ENCODE results near the gene ANKRD6. TPM values are rescaled to one million over a fixed set of nuclear protein-coding genes. Genes with fewer than 3 reads are reported as not detected.

The ANKRD6 gene
- total RNA-seq, 1 donor from 2014 or later: 52.7 TPM

Other genes starting within 250 kb of the ANKRD6 start
- gene GABRR1, start 215.8 kb upstream of the ANKRD6 start, total RNA-seq (ENCODE audit: insufficient read depth, low replicate concordance): 0.24 TPM
- gene GABRR2, start 117.9 kb upstream of the ANKRD6 start, total RNA-seq (ENCODE audit: insufficient read depth, low replicate concordance): not detected
- gene UBE2J1, start 80.4 kb upstream of the ANKRD6 start, total RNA-seq (ENCODE audit: insufficient read depth, low replicate concordance): 42.6 TPM
- 9.6 TPM for gene RRAGD, start 20.9 kb upstream of the ANKRD6 start, total RNA-seq (ENCODE audit: insufficient read depth, low replicate concordance)
- gene LYRM2, start 205.6 kb downstream of the ANKRD6 start, total RNA-seq (ENCODE audit: insufficient read depth, low replicate concordance): 19.3 TPM

All from umbilical cord (tissue), 1 donor.